Heart right ventricle (tissue), 16 donors: ENCODE results near the gene ATP2C2. TPM values are rescaled to one million over a fixed set of nuclear protein-coding genes. Genes with fewer than 3 reads are reported as not detected.

Source experiments
- ATAC-seq, 8 donors: fragments of 200-7000 bp; cut with Tn5 transposase; one replicate each; pipeline ENCODE4 v1.9.1; 2020; ENCODE audit warnings: mild to moderate bottlenecking in 8 of 8, moderate library complexity in 8 of 8, moderate number of reproducible peaks in 1 of 8
- DNase-seq, 2 donors: peaks; one replicate each; pipeline ENCODE4 v3.0.0-alpha.2; 2020
- H3K27ac ChIP-seq, 10 donors: fragments of 200-600 bp; sonication (generic) in 2 of 10; one replicate each; pipeline versions ENCODE4 v1.5.0 to v1.8.0; 2020 to 2022; ENCODE audit warnings: mild to moderate bottlenecking in 3 of 10
- H3K27me3 ChIP-seq, 7 donors: fragments of 200-600 bp; one replicate each; pipeline ENCODE4 v1.8.0; 2021 to 2022; ENCODE audit warnings: mild to moderate bottlenecking in 2 of 7
- H3K36me3 ChIP-seq, 9 donors: fragments of 200-600 bp; sonication (generic) in 1 of 9; one replicate each; pipeline versions ENCODE4 v1.5.0 to v1.8.0; 2020 to 2022; ENCODE audit warnings: mild to moderate bottlenecking in 2 of 9
- H3K4me1 ChIP-seq, 9 donors: fragments of 200-600 bp; sonication (generic) in 1 of 9; one replicate each; pipeline versions ENCODE4 v1.5.0 to v1.8.0; 2020 to 2022; ENCODE audit warnings: mild to moderate bottlenecking in 4 of 9
- H3K4me3 ChIP-seq, 10 donors: fragments of 200-600 bp; sonication (generic) in 2 of 10; one replicate each; pipeline versions ENCODE4 v1.5.0 to v1.8.0; 2020 to 2022; ENCODE audit warnings: mild to moderate bottlenecking in 7 of 10, moderate library complexity in 2 of 10
- H3K9me3 ChIP-seq, 11 donors: fragments of 200-600 bp in 10 of 11; sonication (generic) in 2 of 11; one replicate each; pipeline versions ENCODE4 v1.5.0 to v1.8.0; 2013 to 2022; ENCODE audit warnings: mild to moderate bottlenecking in 2 of 11, control low read depth in 1 of 11, moderate library complexity in 1 of 11
- CTCF ChIP-seq, 9 donors: fragments of 200-600 bp; sonication (generic) in 2 of 9; IDR thresholded peaks; one replicate each; pipeline versions ENCODE4 v1.5.0 to v1.8.0; 2021 to 2022; ENCODE audit warnings: antibody characterized with exemption in 9 of 9, mild to moderate bottlenecking in 5 of 9, moderate library complexity in 1 of 9
- WGBS, 2 donors: extraction: QIAGEN DNeasy Blood & Tissue Kit; methylation state at CpG; one replicate each; pipeline ENCODE4 v1.1.7; 2013; ENCODE audit warnings: inconsistent platforms in 1 of 2; 5-methylcytosine and 5-hydroxymethylcytosine counted together
- intact Hi-C, 10 donors: fragments of 100-400 bp; cut with DNase I; formaldehyde crosslinking; loops; one replicate each; pipeline versions ENCODE4 v1.11.1 to v1.14.2; 2022
- polyA plus RNA-seq, 2 donors: library from polyadenylated mRNA; stranded (reverse); fragments of 200-250 nt; gene quantifications; one replicate each; pipeline ENCODE4 v1.2.3, GENCODE V29; 2013
- total RNA-seq, 10 donors: library from RNA; stranded (reverse); fragmentation: NEBNext Ultra II Directional in 3 of 10; extraction: Animal tissue kit (Norgen Biotek cat#: 25700) in 3 of 10; gene quantifications; one replicate each; pipeline versions ENCODE4 v1.2.1 to v1.2.4, GENCODE V29; 2021 to 2023
- donor health status: Arrhythmogenic right ventricular cardiomyopathy.
- donor health status: ischemic (EF 13 %, LVEDD 7.1; RV severe dilation, severe dysfunction).
- donor health status: healthy with polysubstance abuse.
- donor health status: DM: no; HTN: yes; CAD: no.
- donor health status: DM: no; HTN: no; CAD: no.
- donor health status: ischemic (EF 25% LVEDD 6.9; RV normal size, moderate dysfunction).
- donor health status: ischemic (EF 25% LVEDD 5.7; RV mildly dilated, moderate dysfunction).
- donor health status: healthy.
- donor health status: DM: yes; HTN: yes; CAD: no.
- donor health status: Ischemic cardiomyopathy.
- donor health status: ischemic (EF 35%, LVEDD 5.7; RV mildly dilated, moderate dysfunction).
- donor health status: nonischemic (EF 11% LVEDD 7.7; RV severe dilation, severe dysfunction).
- donor health status: DM: yes; HTN: yes; CAD: no.
- donor health status: PGD.
- donor health status: ischemic (EF 29% LVEDD 5.4; RV normal size, mild dysfunction).
- donor health status: nonischemic (EF 23%, LVEDD 6.1; RV moderate dilation, normal function).

Gene ATP2C2
- total and polyA plus RNA-seq, 12 donors: 0.01 TPM; not detected in 11

GRCh38 chr16:84476401-84476800 lies 108.1 kb downstream of the ATP2C2 start:
- no peak overlapping the region for H3K27ac ChIP-seq
- H3K27me3 ChIP-seq: no peaks in the 10 kb centered on the region
- peaks cover 0 to 6% (median 0%) of the 10 kb centered on the region in 11 donors for H3K9me3 ChIP-seq
- DNase-seq (no peak), ATAC-seq (no peak)
- no peak overlapping the region for H3K4me3 ChIP-seq
- 95 to 96% methylated on average over 8 of the region's 8 CpGs for WGBS, 2 donors
- no peak for TF ChIP-seq CTCF (IDR thresholded peaks at IDR 0.05)
- H3K36me3 ChIP-seq: peaks cover 0 to 39% (median 11%) of the 10 kb centered on the region in 9 donors
- intact Hi-C loops: no loop called here
- H3K4me1 ChIP-seq: no peaks in the 10 kb centered on the region

- intact Hi-C loops: no loop called here
- Histone ChIP-seq H3K36me3 (peaks cover 0 to 51% (median 13%) of the 10 kb centered on the region in 9 donors), H3K9me3 (peaks cover 0 to 3% (median 0%) of the 10 kb centered on the region in 11 donors), H3K4me3 (no peak overlapping the region), H3K27ac (no peak overlapping the region), H3K27me3 (no peaks in the 10 kb centered on the region), H3K4me1 (peaks cover 0 to 8% (median 0%) of the 10 kb centered on the region in 9 donors)
- ATAC-seq: no peak
- no peak for TF ChIP-seq CTCF (IDR thresholded peaks at IDR 0.05)
- no peak for DNase-seq
- 83 to 92% methylated on average over 7 of the region's 7 CpGs for WGBS, 2 donors
Observed at GRCh38 chr16:84477661-84478060, 109.3 kb downstream of the ATP2C2 start.

- no peaks in the 10 kb centered on the region for H3K27me3 ChIP-seq
- 90 to 93% methylated on average over 13 of the region's 13 CpGs for WGBS, 2 donors
- no peak overlapping the region for H3K27ac ChIP-seq
- H3K36me3 ChIP-seq: peaks cover 0 to 58% (median 13%) of the 10 kb centered on the region in 9 donors
- peaks cover 0 to 3% (median 0%) of the 10 kb centered on the region in 11 donors for H3K9me3 ChIP-seq
- TF ChIP-seq CTCF (IDR thresholded peaks at IDR 0.05): no peak
- H3K4me1 ChIP-seq: peaks cover 0 to 13% (median 0%) of the 10 kb centered on the region in 9 donors
- intact Hi-C loops: no loop called here
- no peak for DNase-seq
- H3K4me3 ChIP-seq: no peak overlapping the region
- ATAC-seq: no peak
Observed at GRCh38 chr16:84478172-84478947, 110.0 kb downstream of the ATP2C2 start.

- no peak overlapping the region for H3K27ac ChIP-seq
- intact Hi-C loops: loop anchor here in 8 of 10 donors (5.0 to 10.0 kb wide), 8 partner anchors 203 to 655 kb away; partner anchors contain the start of genes NECAB2 (in 4 of the 8), OSGIN1 (in 3 of the 8) and TAF1C (in 2 of the 8)
- H3K27me3 ChIP-seq: no peaks in the 10 kb centered on the region
- TF ChIP-seq CTCF (IDR thresholded peaks at IDR 0.05): no peak
- no peaks in the 10 kb centered on the region for H3K9me3 ChIP-seq
- ATAC-seq (no peak), DNase-seq (no peak)
- no peak overlapping the region for H3K4me3 ChIP-seq
- 90 to 96% methylated on average over 16 of the region's 16 CpGs for WGBS, 2 donors
- peaks cover 0 to 64% (median 13%) of the 10 kb centered on the region in 9 donors for H3K36me3 ChIP-seq
- H3K4me1 ChIP-seq: peaks cover 0 to 21% (median 0%) of the 10 kb centered on the region in 9 donors
Observed at GRCh38 chr16:84479716-84480450, 111.5 kb downstream of the ATP2C2 start.
